Activated T-helper 2 cell treated with anti-CD3 and anti-CD28 coated beads, Interferon-gamma antibody, Interleukin-2, Interleukin-4, amounts not matched to agents 10 μg/mL and 5 μg/mL and 100 μg/mL, durations not matched to agents 14 hours and 24 hours and 36 hours (primary cell): ENCODE measurements around the gene ATP6V0A4. TPM values are rescaled to one million over a fixed set of nuclear protein-coding genes. Genes with fewer than 3 reads are reported as not detected.
"Not testable (repeated sequence)": the region's sequence is repeated elsewhere in the genome, so short reads cannot be mapped to it uniquely, and the experiment has no call there.

Source experiments
- DNase-seq: peaks from one replicate; pipeline ENCODE4 v3.0.0; 2021; ENCODE audit warnings: low spot score
- H3K27ac Mint-ChIP-seq: one replicate; pipeline ENCODE4 v1.8.0; 2021; ENCODE audit warnings: mixed read lengths
- H3K27me3 Mint-ChIP-seq: one replicate; pipeline ENCODE4 v1.8.0; 2021; ENCODE audit warnings: low read depth, mixed read lengths
- H3K36me3 Mint-ChIP-seq: one replicate; pipeline ENCODE4 v1.8.0; 2021; ENCODE audit warnings: low read depth, mixed read lengths
- H3K4me1 Mint-ChIP-seq: one replicate; pipeline ENCODE4 v1.8.0; 2021; ENCODE audit warnings: low read depth, mixed read lengths
- H3K4me3 Mint-ChIP-seq: one replicate; pipeline ENCODE4 v1.8.0; 2021; ENCODE audit warnings: low read depth, mild to moderate bottlenecking, moderate library complexity, mixed read lengths
- H3K9me3 Mint-ChIP-seq: one replicate; pipeline ENCODE4 v1.8.0; 2021; ENCODE audit warnings: mixed read lengths
- intact Hi-C: fragments of 100-400 bp; cut with micrococcal nuclease; formaldehyde crosslinking; loops from one replicate; pipeline ENCODE4 v1.15.1; 2023
- total RNA-seq: library from RNA; stranded (reverse); gene quantifications from 2 replicates; pipeline ENCODE4 v1.2.3, GENCODE V29; 2022

The ATP6V0A4 gene
- total RNA-seq, 1 donor from 2014 or later = not detected

- Mint-ChIP-seq H3K27ac (no peak overlapping the region), H3K36me3 (no peaks in the 10 kb centered on the region), H3K4me1 (peaks cover 2% of the 10 kb centered on the region), H3K4me3 (no peak overlapping the region), H3K27me3 (peaks cover 12% of the 10 kb centered on the region), H3K9me3 (no peaks in the 10 kb centered on the region)
- intact Hi-C loops = no loop called here
- no peak for DNase-seq
Measured at GRCh38 chr7:138799336-138800000, 1.5 kb upstream of the ATP6V0A4 start.

GRCh38 chr7:138798836-138799235 lies 840 bp upstream of the ATP6V0A4 start:
- intact Hi-C loops = no loop called here
- Mint-ChIP-seq H3K9me3 (no peaks in the 10 kb centered on the region), H3K4me1 (peaks cover 2% of the 10 kb centered on the region), H3K4me3 (no peak overlapping the region), H3K36me3 (no peaks in the 10 kb centered on the region), H3K27me3 (peaks cover 12% of the 10 kb centered on the region), H3K27ac (no peak overlapping the region)
- DNase-seq = no peak

GRCh38 chr7:138797046-138797445 lies 950 bp downstream of the ATP6V0A4 start:
- H3K27ac Mint-ChIP-seq, DNase-seq, intact Hi-C loops, H3K4me3 Mint-ChIP-seq, H3K36me3 Mint-ChIP-seq, H3K4me1 Mint-ChIP-seq, H3K9me3 Mint-ChIP-seq: not testable (repeated sequence)
- peaks cover 15% of the 10 kb centered on the region for H3K27me3 Mint-ChIP-seq

- Mint-ChIP-seq H3K27ac (no peak overlapping the region), H3K4me1 (peaks cover 2% of the 10 kb centered on the region), H3K9me3 (no peaks in the 10 kb centered on the region), H3K36me3 (no peaks in the 10 kb centered on the region), H3K27me3 (peaks cover 19% of the 10 kb centered on the region), H3K4me3 (no peak overlapping the region)
- intact Hi-C loops = no loop called here
- DNase-seq = no peak
Measured at GRCh38 chr7:138796038-138796615, 1.9 kb downstream of the ATP6V0A4 start.

- Mint-ChIP-seq H3K4me1 (no peaks in the 10 kb centered on the region), H3K9me3 (peaks cover 12% of the 10 kb centered on the region), H3K36me3 (no peaks in the 10 kb centered on the region), H3K27me3 (peaks cover 6% of the 10 kb centered on the region), H3K27ac (no peak overlapping the region), H3K4me3 (no peak overlapping the region)
- no peak for DNase-seq
- intact Hi-C loops = no loop called here
Measured at GRCh38 chr7:138785587-138786437, 12.2 kb downstream of the ATP6V0A4 start.

GRCh38 chr7:138784692-138785091 lies 13.3 kb downstream of the ATP6V0A4 start:
- Mint-ChIP-seq H3K4me3 (no peak overlapping the region), H3K27me3 (peaks cover 6% of the 10 kb centered on the region)

GRCh38 chr7:138781004-138781403 lies 17.0 kb downstream of the ATP6V0A4 start:
- Mint-ChIP-seq H3K27me3 (peaks cover 5% of the 10 kb centered on the region), H3K4me3 (no peak overlapping the region), H3K27ac (no peak overlapping the region), H3K9me3 (no peaks in the 10 kb centered on the region), H3K4me1 (no peaks in the 10 kb centered on the region), H3K36me3 (no peaks in the 10 kb centered on the region)
- no peak for DNase-seq
- intact Hi-C loops = no loop called here

More at GRCh38 chr7:138784692-138785091, 13.3 kb downstream of the ATP6V0A4 start:
- H3K4me1 Mint-ChIP-seq = no peaks in the 10 kb centered on the region
- H3K9me3 Mint-ChIP-seq = peaks cover 12% of the 10 kb centered on the region
- no peaks in the 10 kb centered on the region for H3K36me3 Mint-ChIP-seq
- H3K27ac Mint-ChIP-seq = no peak overlapping the region
- no peak for DNase-seq
- intact Hi-C loops = no loop called here

GRCh38 chr7:138776166-138776833 lies 21.7 kb downstream of the ATP6V0A4 start:
- intact Hi-C loops = no loop called here
- no peaks in the 10 kb centered on the region for H3K9me3 Mint-ChIP-seq
- H3K36me3 Mint-ChIP-seq = no peaks in the 10 kb centered on the region
- no peaks in the 10 kb centered on the region for H3K27me3 Mint-ChIP-seq
- DNase-seq = no peak
- H3K27ac Mint-ChIP-seq = no peak overlapping the region
- no peaks in the 10 kb centered on the region for H3K4me1 Mint-ChIP-seq
- no peak overlapping the region for H3K4me3 Mint-ChIP-seq

GRCh38 chr7:138773817-138774216 lies 24.2 kb downstream of the ATP6V0A4 start:
- H3K4me1 Mint-ChIP-seq = no peaks in the 10 kb centered on the region
- peaks cover 7% of the 10 kb centered on the region for H3K27me3 Mint-ChIP-seq
- DNase-seq = no peak
- H3K36me3 Mint-ChIP-seq = no peaks in the 10 kb centered on the region
- no peak overlapping the region for H3K4me3 Mint-ChIP-seq
- intact Hi-C loops = no loop called here
- no peak overlapping the region for H3K27ac Mint-ChIP-seq
- no peaks in the 10 kb centered on the region for H3K9me3 Mint-ChIP-seq

GRCh38 chr7:138773176-138773575 lies 24.8 kb downstream of the ATP6V0A4 start:
- intact Hi-C loops = no loop called here
- no peak overlapping the region for H3K4me3 Mint-ChIP-seq

GRCh38 chr7:138770904-138771303 lies 27.1 kb downstream of the ATP6V0A4 start:
- Mint-ChIP-seq H3K4me3 (no peak overlapping the region), H3K36me3 (no peaks in the 10 kb centered on the region), H3K27me3 (peaks cover 7% of the 10 kb centered on the region), H3K4me1 (no peaks in the 10 kb centered on the region), H3K9me3 (no peaks in the 10 kb centered on the region), H3K27ac (no peak overlapping the region)
- intact Hi-C loops = no loop called here
- no peak for DNase-seq

More at GRCh38 chr7:138773176-138773575, 24.8 kb downstream of the ATP6V0A4 start:
- H3K27me3 Mint-ChIP-seq = peaks cover 7% of the 10 kb centered on the region
- no peaks in the 10 kb centered on the region for H3K4me1 Mint-ChIP-seq
- H3K36me3 Mint-ChIP-seq = no peaks in the 10 kb centered on the region
- H3K27ac Mint-ChIP-seq = no peak overlapping the region
- DNase-seq = no peak
- H3K9me3 Mint-ChIP-seq = no peaks in the 10 kb centered on the region

- H3K4me1 Mint-ChIP-seq = no peaks in the 10 kb centered on the region
- H3K27me3 Mint-ChIP-seq = peaks cover 10% of the 10 kb centered on the region
Measured at GRCh38 chr7:138768241-138768640, 29.8 kb downstream of the ATP6V0A4 start.

More at GRCh38 chr7:138768241-138768640, 29.8 kb downstream of the ATP6V0A4 start:
- intact Hi-C loops = no loop called here
- Mint-ChIP-seq H3K4me3 (no peak overlapping the region), H3K27ac (no peak overlapping the region), H3K9me3 (no peaks in the 10 kb centered on the region), H3K36me3 (no peaks in the 10 kb centered on the region)
- no peak for DNase-seq
